GM12878 (cell line): ENCODE data around the gene RPL35A. TPM values are rescaled to one million over a fixed set of nuclear protein-coding genes. Genes with fewer than 3 reads are reported as not detected.
A peak's percentile ranks its signal among the peaks of the same experiment; 100 is the strongest.

Experiments used
- ATAC-seq: fragments of 200-7000 bp; cut with Tn5 transposase; 3 replicates; pipeline ENCODE4 v1.9.1; 2020; ENCODE audit warnings: mild to moderate bottlenecking, moderate library complexity
- Bru-seq: library from RNA; stranded (reverse); fragments of 400-500 nt; gene quantifications from one replicate; lab custom pipeline; 2021; lab: Mats Ljungman, UMichigan
- BruChase-seq, 2 experiments: library from RNA; stranded (reverse); fragments of 400-500 nt; gene quantifications; one replicate each; lab custom pipeline; 2021; lab: Mats Ljungman, UMichigan
- BruUV-seq: library from RNA; stranded (reverse); fragments of 400-500 nt; replicated peaks from 2 replicates; lab custom pipeline; 2021; lab: Mats Ljungman, UMichigan
- CTCF ChIA-PET: fragments of 300-600 bp; sonication (Branson Sonifier 250); formaldehyde crosslinking; extraction: SDS; loops from one replicate; lab custom pipeline; 2021; ENCODE audit warnings: inconsistent platforms; lab: Yijun Ruan, JAX
- POLR2A ChIA-PET: fragments of 350-600 bp; formaldehyde crosslinking; extraction: SDS; loops from one replicate; lab custom pipeline; 2021; ENCODE audit warnings: inconsistent platforms; lab: Charles Lee
- RAD21 ChIA-PET: fragments of 300-600 bp; sonication (Branson Sonifier 250); formaldehyde crosslinking; loops from one replicate; lab custom pipeline; 2023; ENCODE audit warnings: antibody characterized with exemption; ENCODE audit not compliant: unreplicated experiment; lab: Charles Lee
- SMC1A ChIA-PET: fragments of 300-600 bp; sonication (Branson Sonifier 250); formaldehyde crosslinking; loops from one replicate; lab custom pipeline; 2023; ENCODE audit not compliant: unreplicated experiment, uncharacterized antibody; lab: Charles Lee
- DNase-seq: peaks from one replicate; pipeline ENCODE4 v3.0.0-alpha.2; 2011; ENCODE audit warnings: low read depth, low spot score
- FAIRE-seq: peaks from 3 replicates; lab custom pipeline; 2011; peaks lifted over from hg19 to GRCh38; lab: Jason Lieb, UNC
- H2AFZ ChIP-seq: 2 replicates; pipeline ENCODE4 v1.6.0; 2011; ENCODE audit warnings: low read depth, low read length, control low read depth; ENCODE audit not compliant: control insufficient read depth
- H3K27ac ChIP-seq: 2 replicates; pipeline ENCODE4 v1.5.1; 2011; ENCODE audit warnings: control low read depth; ENCODE audit not compliant: control insufficient read depth, insufficient read depth
- H3K27me3 ChIP-seq, 2 experiments: replicated peaks in 1 of 2; 2 replicates each; pipeline versions ENCODE4 v1.6.0 to v1.6.1; 2011; ENCODE audit warnings: low read length in 1 of 2; ENCODE audit not compliant: control insufficient read depth in 2 of 2, insufficient read depth in 2 of 2
- H3K36me3 ChIP-seq, 2 experiments: 2 replicates each; pipeline ENCODE4 v1.5.1; 2011; ENCODE audit warnings: low read length in 1 of 2; ENCODE audit not compliant: control insufficient read depth in 2 of 2, insufficient read depth in 2 of 2
- H3K4me1 ChIP-seq: 2 replicates; pipeline ENCODE4 v1.6.1; 2011; ENCODE audit warnings: mild to moderate bottlenecking, low read length, moderate library complexity, mixed read lengths; ENCODE audit not compliant: control insufficient read depth, insufficient read depth
- H3K4me2 ChIP-seq: 2 replicates; pipeline ENCODE4 v1.6.0; 2011; ENCODE audit warnings: control low read depth; ENCODE audit not compliant: control insufficient read depth, insufficient read depth
- H3K4me3 ChIP-seq: fragments of 200-600 bp; sonication (generic); 2 replicates; pipeline ENCODE4 v1.5.1; 2016
- H3K79me2 ChIP-seq: 2 replicates; pipeline ENCODE4 v1.6.0; 2011; ENCODE audit warnings: low read length; ENCODE audit not compliant: control insufficient read depth, insufficient read depth
- H3K9ac ChIP-seq: 2 replicates; pipeline ENCODE4 v1.8.0; 2011; ENCODE audit warnings: low read length, control low read depth, mixed read lengths; ENCODE audit not compliant: control insufficient read depth, insufficient read depth
- H3K9me3 ChIP-seq: replicated peaks from 3 replicates; pipeline ENCODE4 v1.5.1; 2011; ENCODE audit warnings: mild to moderate bottlenecking, low read length; ENCODE audit not compliant: control insufficient read depth, insufficient read depth
- H4K20me1 ChIP-seq: 2 replicates; pipeline ENCODE4 v1.6.0; 2011; ENCODE audit not compliant: control insufficient read depth, insufficient read depth
- ASH2L ChIP-seq: fragments of 300-600, 200-600 bp; sonication (generic); IDR thresholded peaks from 2 replicates; pipeline ENCODE4 v1.6.1; 2017; ENCODE audit warnings: low read depth, mild to moderate bottlenecking, borderline replicate concordance
- CREM ChIP-seq: IDR thresholded peaks from 2 replicates; pipeline ENCODE4 v1.6.1; 2014; ENCODE audit warnings: antibody characterized with exemption, low read depth
- GATAD2B ChIP-seq: fragments of 450-650 bp; conservative IDR thresholded peaks from 2 replicates; pipeline ENCODE4 v1.6.1; 2017; ENCODE audit warnings: low read depth, mild to moderate bottlenecking, moderate library complexity
- HDGF ChIP-seq: fragments of 450-650 bp; IDR thresholded peaks from 2 replicates; pipeline ENCODE4 v1.6.1; 2016; ENCODE audit warnings: antibody characterized with exemption
- NR2C2 ChIP-seq: IDR thresholded peaks from 2 replicates; pipeline ENCODE4 v1.6.1; 2011; ENCODE audit warnings: borderline replicate concordance, low read depth; ENCODE audit not compliant: control insufficient read depth, insufficient read length
- SIX5 ChIP-seq: IDR thresholded peaks from 2 replicates; pipeline ENCODE4 v1.6.1; 2011; ENCODE audit warnings: mild to moderate bottlenecking, low read depth, low read length, moderate library complexity; ENCODE audit not compliant: severe bottlenecking
- SREBF2 ChIP-seq: IDR thresholded peaks from 2 replicates; pipeline ENCODE4 v1.6.1; 2012; ENCODE audit warnings: mild to moderate bottlenecking, low read length
- YY1 ChIP-seq: IDR thresholded peaks from 2 replicates; pipeline ENCODE4 v1.6.1; 2011; ENCODE audit warnings: low read depth, mild to moderate bottlenecking, low read length
- WGBS: methylation state at CpG from one replicate; pipeline ENCODE4 v1.1.6; 2016; ENCODE audit warnings: low lambda C conversion rate; ENCODE audit not compliant: insufficient replicate concordance, insufficient coverage; ENCODE audit errors: missing lambda C conversion rate; 5-methylcytosine and 5-hydroxymethylcytosine counted together
- in situ Hi-C: fragments of 300-500 bp; cut with MboI; formaldehyde crosslinking; loops from 9 replicates; pipeline ENCODE4 v1.14.3; 2018; ENCODE audit warnings: mixed read lengths
- intact Hi-C: fragments of 100-400 bp; cut with micrococcal nuclease; formaldehyde crosslinking; loops from one replicate; pipeline ENCODE4 v1.14.2; 2022; ENCODE audit not compliant: unreplicated experiment
- long read RNA-seq, 2 experiments: library from polyadenylated mRNA; unstranded; transcript quantifications; one replicate each; pipeline ENCODE4 v2.0.0, GENCODE V29; 2019 to 2020
- polyA minus RNA-seq, 3 experiments: library from RNA; depleted of rRNA, polyadenylated mRNA; stranded (reverse); fragments of >200 nt; gene quantifications; 2 replicates each; pipeline ENCODE4 v1.2.3, GENCODE V29; 2011
- polyA plus RNA-seq, 11 experiments: library from polyadenylated mRNA; depleted of rRNA in 4 of 11; unstranded in 6 of 11; stranded (reverse) in 5 of 11; fragments of >200 nt; fragmentation: Nextera tagmentation in 4 of 11; fragmentation: Illumina TruSeq in 1 of 11; extraction: Ambion mirVana in 4 of 11; extraction: Trizol in 1 of 11; gene quantifications; 1 replicate in 1 of 11; 2 replicates in 10 of 11; pipeline versions ENCODE4 v1.2.1 to v1.2.3, GENCODE V29; 2011 to 2016; ENCODE audit warnings: inconsistent platforms in 2 of 11, missing spikeins in 2 of 11, low read depth in 1 of 11
- total RNA-seq, 4 experiments: library from RNA; depleted of rRNA in 3 of 4; stranded (reverse); fragments of >200 nt in 3 of 4; fragmentation: Illumina TruSeq in 1 of 4; extraction: Trizol in 1 of 4; gene quantifications; 2 replicates each; pipeline versions ENCODE4 v1.2.1 to v1.2.3, GENCODE V29; 2013 to 2021
- TF ChIP-seq, protein P1 (sequence below): fragments of 450-650 bp; IDR thresholded peaks from 2 replicates; pipeline ENCODE4 v1.6.1; 2017; ENCODE audit warnings: antibody characterized with exemption, mild to moderate bottlenecking, moderate library complexity
- TF ChIP-seq, protein P2 (sequence below): fragments of 450-650 bp; conservative IDR thresholded peaks from 2 replicates; pipeline ENCODE4 v1.6.1; 2017; ENCODE audit warnings: mild to moderate bottlenecking, moderate library complexity

The RPL35A gene
- total RNA-seq (2013; cell fraction: nucleolus; rRNA removed): 152 and 158 TPM in 2 replicates
- total RNA-seq (2014; rRNA removed): 774 and 1,139 TPM in 2 replicates
- total RNA-seq (2014; rRNA removed; fragmentation: Illumina TruSeq; extraction: Trizol): 2,045 and 2,048 TPM in 2 replicates
- 1,469 and 1,543 TPM in 2 replicates for total RNA-seq (2021)
- 7,666 TPM for polyA plus RNA-seq (2011; ENCODE audit: low read depth)
- polyA plus RNA-seq (2011; rRNA removed): 1,355 and 2,033 TPM in 2 replicates
- polyA plus RNA-seq (2011; cell fraction: cytosol; rRNA removed): 588 and 600 TPM in 2 replicates
- 326 and 453 TPM in 2 replicates for polyA plus RNA-seq (2011; cell fraction: nucleus; rRNA removed)
- polyA plus RNA-seq (2012): 3,017 and 3,888 TPM in 2 replicates
- 2,605 and 3,098 TPM in 2 replicates for polyA plus RNA-seq (2014; fragmentation: Illumina TruSeq; extraction: Trizol)
- 1,000 to 10,000 TPM; 2,763 to 3,144 TPM for polyA plus RNA-seq (2014; fragmentation: Nextera tagmentation; extraction: Ambion mirVana)
- polyA plus RNA-seq (2014; rRNA removed): 1,819 and 2,206 TPM in 2 replicates
- polyA plus RNA-seq (2016; fragmentation: Nextera tagmentation; extraction: Ambion mirVana): 1,000 to 10,000 TPM; 1,637 to 1,641 TPM
- 184 and 244 TPM in 2 replicates for polyA minus RNA-seq (2011; rRNA and poly(A)+ RNA removed)
- 126 and 163 TPM in 2 replicates for polyA minus RNA-seq (2011; cell fraction: cytosol; rRNA and poly(A)+ RNA removed)
- polyA minus RNA-seq (2011; cell fraction: nucleus; rRNA and poly(A)+ RNA removed): 34.9 and 49.6 TPM in 2 replicates
- Bru-seq, nascent RNA: percentile 99 among the genes with signal in this experiment
- BruChase-seq, experiment 1, labeled RNA remaining after a 6-hour chase: percentile 97 among the genes with signal in this experiment
- percentile 96 among the genes with signal in this experiment for BruChase-seq, experiment 2, labeled RNA remaining after a 2-hour chase
- long read RNA-seq, experiment 1, transcript RPL35A-206 (5 exons, 1,444 nt): major isoform, 565 of 673 reads
- long read RNA-seq, experiment 1, transcript RPL35A-205 (5 exons, 553 nt): minor isoform, 31 of 673 reads
- long read RNA-seq, experiment 1, partial matches to known transcripts: 61 of 673 reads
- long read RNA-seq, experiment 1, other reads (novel, unspliced or antisense): 11 of 673 reads
- long read RNA-seq, experiment 2, transcript RPL35A-208 (4 exons, 677 nt): minor isoform, 9 of 1,427 reads
- long read RNA-seq, experiment 2, transcript RPL35A-205 (5 exons, 553 nt): minor isoform, 43 of 1,427 reads
- long read RNA-seq, experiment 2, transcript RPL35A-206 (5 exons, 1,444 nt): major isoform, 1,300 of 1,427 reads
- long read RNA-seq, experiment 2, transcript RPL35A-207 (2 exons, 687 nt): minor isoform, 9 of 1,427 reads
- long read RNA-seq, experiment 2, partial matches to known transcripts: 53 of 1,427 reads
- long read RNA-seq, experiment 2, other reads (novel, unspliced or antisense): 7 of 1,427 reads

DNA sequence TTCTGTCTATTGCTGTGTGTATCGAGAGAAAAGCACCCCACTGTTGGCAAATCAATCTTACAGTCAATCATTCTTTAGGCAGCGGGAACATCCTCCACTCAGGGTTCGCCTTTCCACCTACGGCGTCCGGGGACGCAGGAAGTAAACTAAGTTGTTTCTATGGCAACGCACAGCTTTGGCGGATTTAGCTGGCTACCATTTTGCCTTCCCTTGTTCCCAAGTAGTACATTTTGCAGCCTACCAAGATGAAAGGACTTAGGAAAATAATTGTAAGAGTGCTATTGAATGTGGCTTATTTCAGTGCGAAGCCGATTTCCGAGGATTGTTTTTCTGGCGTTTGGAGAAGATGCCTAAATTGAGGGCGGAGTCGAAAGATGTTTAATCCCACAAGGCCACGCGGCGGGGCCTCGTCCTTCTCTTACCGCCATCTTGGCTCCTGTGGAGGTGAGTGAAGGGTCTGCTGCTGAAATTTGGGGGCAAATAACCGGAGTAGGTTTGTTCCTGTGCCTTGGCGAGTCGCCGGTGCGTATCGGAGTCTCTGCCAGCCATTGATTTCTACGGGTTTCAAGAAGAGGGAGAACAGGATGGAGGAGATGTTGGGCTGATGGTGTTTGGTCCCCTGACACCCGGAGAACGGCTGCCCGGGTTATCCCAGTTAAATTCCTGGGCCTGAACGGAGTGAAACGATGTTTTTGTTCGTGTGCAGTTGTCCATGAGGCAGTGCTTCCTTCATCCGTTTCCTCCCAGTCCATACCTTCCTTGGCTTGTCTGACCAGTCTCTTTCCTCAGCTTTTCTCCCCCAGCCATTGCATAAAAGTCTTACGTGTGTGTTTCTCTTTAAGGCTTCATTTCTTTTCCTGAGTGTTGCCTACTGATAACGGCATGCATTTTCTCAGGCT is at the start of gene RPL35A:
TSS of gene RPL35A (plus strand) at position 413 of the 899 bp plus-strand sequence. CDS start 778 bp downstream, outside the sequence.
- peak within 1 kb of the TSS; percentile 93 for H2AFZ ChIP-seq
- SMC1A ChIA-PET: interaction anchor here (1.0 to 2.2 kb wide), 5 partner anchors 8 to 44 kb away, joined by 3 to 9 read pairs (median 6); a partner anchor contains a TSS
- peak within 1 kb of the TSS; percentile 92 for H3K9ac ChIP-seq
- FAIRE-seq (peak; percentile 97), DNase-seq (peak; percentile 98), ATAC-seq (peak; percentile 89)
- no peaks in the 10 kb centered on the region for H3K27me3 ChIP-seq
- RAD21 ChIA-PET: interaction anchor here (1.0 kb wide), 1 partner anchor 9 kb away, joined by 3 read pairs; a partner anchor contains a TSS
- intact Hi-C loops (loop anchor here (1.0 kb wide), 1 partner anchor 9 kb away; a partner anchor contains a TSS), in situ Hi-C loops (no loop called here)
- TSS peak; percentile 74 for BruUV-seq
- peak within 1 kb of the TSS; percentile 95 for H3K27ac ChIP-seq
- CTCF ChIA-PET: interaction anchor here (0.7 to 2.9 kb wide), 5 partner anchors 9 to 228 kb away, joined by 3 to 16 read pairs (median 3); no protein-coding TSS in a partner anchor
- no peaks in the 10 kb centered on the region for H3K9me3 ChIP-seq
- H3K79me2 ChIP-seq: peaks cover 42% of the 10 kb centered on the region
- POLR2A ChIA-PET: interaction anchor here (1.4 kb wide), 2 partner anchors 9 to 13 kb away, joined by 5 to 7 read pairs; a partner anchor contains a TSS
- peak within 1 kb of the TSS; percentile 95 for H3K4me3 ChIP-seq
- WGBS: 1% methylated on average over 36 of the region's 36 CpGs
- H3K4me1 ChIP-seq: peaks cover 3% of the 10 kb centered on the region; the same call in 1 of the 2 replicates
- H4K20me1 ChIP-seq: peaks cover 7% of the 10 kb centered on the region; the same call in 1 of the 2 replicates
- peaks cover 10 to 27% of the 10 kb centered on the region in 2 experiments for H3K36me3 ChIP-seq
- peak within 1 kb of the TSS; percentile 84 for H3K4me2 ChIP-seq
- TF ChIP-seq SIX5 (peak; percentile 4), NR2C2 (no peak), CREM (peak; percentile 45), HDGF (no peak), SREBF2 (peak; percentile 12; the same call in 1 of the 2 replicates), GATAD2B (0 out of 2 replicates have a peak, but pooled peaks have one; percentile 41), ASH2L (no peak), YY1 (peak; percentile 99)
- TF ChIP-seq, protein P1, sequence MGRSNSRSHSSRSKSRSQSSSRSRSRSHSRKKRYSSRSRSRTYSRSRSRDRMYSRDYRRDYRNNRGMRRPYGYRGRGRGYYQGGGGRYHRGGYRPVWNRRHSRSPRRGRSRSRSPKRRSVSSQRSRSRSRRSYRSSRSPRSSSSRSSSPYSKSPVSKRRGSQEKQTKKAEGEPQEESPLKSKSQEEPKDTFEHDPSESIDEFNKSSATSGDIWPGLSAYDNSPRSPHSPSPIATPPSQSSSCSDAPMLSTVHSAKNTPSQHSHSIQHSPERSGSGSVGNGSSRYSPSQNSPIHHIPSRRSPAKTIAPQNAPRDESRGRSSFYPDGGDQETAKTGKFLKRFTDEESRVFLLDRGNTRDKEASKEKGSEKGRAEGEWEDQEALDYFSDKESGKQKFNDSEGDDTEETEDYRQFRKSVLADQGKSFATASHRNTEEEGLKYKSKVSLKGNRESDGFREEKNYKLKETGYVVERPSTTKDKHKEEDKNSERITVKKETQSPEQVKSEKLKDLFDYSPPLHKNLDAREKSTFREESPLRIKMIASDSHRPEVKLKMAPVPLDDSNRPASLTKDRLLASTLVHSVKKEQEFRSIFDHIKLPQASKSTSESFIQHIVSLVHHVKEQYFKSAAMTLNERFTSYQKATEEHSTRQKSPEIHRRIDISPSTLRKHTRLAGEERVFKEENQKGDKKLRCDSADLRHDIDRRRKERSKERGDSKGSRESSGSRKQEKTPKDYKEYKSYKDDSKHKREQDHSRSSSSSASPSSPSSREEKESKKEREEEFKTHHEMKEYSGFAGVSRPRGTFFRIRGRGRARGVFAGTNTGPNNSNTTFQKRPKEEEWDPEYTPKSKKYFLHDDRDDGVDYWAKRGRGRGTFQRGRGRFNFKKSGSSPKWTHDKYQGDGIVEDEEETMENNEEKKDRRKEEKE: no peak
- TF ChIP-seq, protein P2, sequence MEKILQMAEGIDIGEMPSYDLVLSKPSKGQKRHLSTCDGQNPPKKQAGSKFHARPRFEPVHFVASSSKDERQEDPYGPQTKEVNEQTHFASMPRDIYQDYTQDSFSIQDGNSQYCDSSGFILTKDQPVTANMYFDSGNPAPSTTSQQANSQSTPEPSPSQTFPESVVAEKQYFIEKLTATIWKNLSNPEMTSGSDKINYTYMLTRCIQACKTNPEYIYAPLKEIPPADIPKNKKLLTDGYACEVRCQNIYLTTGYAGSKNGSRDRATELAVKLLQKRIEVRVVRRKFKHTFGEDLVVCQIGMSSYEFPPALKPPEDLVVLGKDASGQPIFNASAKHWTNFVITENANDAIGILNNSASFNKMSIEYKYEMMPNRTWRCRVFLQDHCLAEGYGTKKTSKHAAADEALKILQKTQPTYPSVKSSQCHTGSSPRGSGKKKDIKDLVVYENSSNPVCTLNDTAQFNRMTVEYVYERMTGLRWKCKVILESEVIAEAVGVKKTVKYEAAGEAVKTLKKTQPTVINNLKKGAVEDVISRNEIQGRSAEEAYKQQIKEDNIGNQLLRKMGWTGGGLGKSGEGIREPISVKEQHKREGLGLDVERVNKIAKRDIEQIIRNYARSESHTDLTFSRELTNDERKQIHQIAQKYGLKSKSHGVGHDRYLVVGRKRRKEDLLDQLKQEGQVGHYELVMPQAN: peak; percentile 84
